SK-N-SH treated with all-trans-retinoic acid at 6 μM for 48 hours (cell line): ENCODE results near the gene PARP16.
A peak's percentile ranks its signal among the peaks of the same experiment; 100 is the strongest.

Experiments
- ATAC-seq: fragments of 200-7000 bp; cut with Tn5 transposase; 3 replicates; pipeline ENCODE4 v1.9.1; 2020; ENCODE audit warnings: mild to moderate bottlenecking, moderate library complexity
- ARNTL ChIP-seq: fragments of 450-650 bp; formaldehyde crosslinking; IDR thresholded peaks from 2 replicates; pipeline ENCODE4 v1.5.0; 2020; ENCODE audit warnings: low read depth, mild to moderate bottlenecking, moderate library complexity, borderline replicate concordance
- BACH2 ChIP-seq: fragments of 250-450 bp; sonication (Bioruptor Pico); IDR thresholded peaks from 2 replicates; pipeline ENCODE4 v1.9.0; 2021; ENCODE audit warnings: mild to moderate bottlenecking, borderline replicate concordance
- CREB5 ChIP-seq: fragments of 250-450 bp; sonication (Bioruptor Pico); IDR thresholded peaks from 2 replicates; pipeline ENCODE4 v1.5.1; 2020; ENCODE audit warnings: low read depth, mild to moderate bottlenecking, moderate library complexity
- CSDC2 ChIP-seq: fragments of 250-450 bp; sonication (Bioruptor Pico); IDR thresholded peaks from 2 replicates; pipeline ENCODE4 v1.5.0; 2020; ENCODE audit warnings: mild to moderate bottlenecking, moderate library complexity
- CSRNP3 ChIP-seq: fragments of 250-450 bp; sonication (Bioruptor Pico); IDR thresholded peaks from 2 replicates; pipeline ENCODE4 v1.5.1; 2021; ENCODE audit warnings: mild to moderate bottlenecking, moderate library complexity
- ESRRG ChIP-seq: fragments of 250-450 bp; sonication (Bioruptor Pico); IDR thresholded peaks from 2 replicates; pipeline ENCODE4 v1.6.1; 2021; ENCODE audit warnings: mild to moderate bottlenecking
- GLIS3 ChIP-seq: fragments of 250-450 bp; sonication (Bioruptor Pico); IDR thresholded peaks from 2 replicates; pipeline ENCODE4 v1.5.0; 2020; ENCODE audit warnings: mild to moderate bottlenecking, moderate library complexity
- ISL1 ChIP-seq: fragments of 250-450 bp; sonication (Bioruptor Pico); IDR thresholded peaks from 2 replicates; pipeline ENCODE4 v2.1.2; 2022; ENCODE audit warnings: mild to moderate bottlenecking, moderate library complexity
- OSR1 ChIP-seq: fragments of 250-450 bp; sonication (Bioruptor Pico); IDR thresholded peaks from 2 replicates; pipeline ENCODE4 v1.8.0; 2022; ENCODE audit warnings: moderate library complexity, mild to moderate bottlenecking, inconsistent platforms
- POU6F1 ChIP-seq: fragments of 250-450 bp; sonication (Bioruptor Pico); IDR thresholded peaks from 2 replicates; pipeline ENCODE4 v1.8.0; 2021; ENCODE audit warnings: low read depth, mild to moderate bottlenecking, moderate library complexity, borderline replicate concordance
- RARB ChIP-seq: fragments of 250-450 bp; sonication (Bioruptor Pico); IDR thresholded peaks from 2 replicates; pipeline ENCODE4 v1.8.0; 2021; ENCODE audit warnings: mild to moderate bottlenecking, moderate library complexity
- SNAI2 ChIP-seq: fragments of 250-450 bp; sonication (Bioruptor Pico); IDR thresholded peaks from 2 replicates; pipeline ENCODE4 v1.5.0; 2020; ENCODE audit warnings: mild to moderate bottlenecking, moderate library complexity
- TCF4 ChIP-seq: fragments of 250-450 bp; sonication (Bioruptor Pico); IDR thresholded peaks from 2 replicates; pipeline ENCODE4 v1.8.0; 2021; ENCODE audit warnings: mild to moderate bottlenecking, moderate library complexity, borderline replicate concordance
- TSHZ2 ChIP-seq: fragments of 250-450 bp; sonication (Bioruptor Pico); IDR thresholded peaks from 2 replicates; pipeline ENCODE4 v1.5.0; 2020; ENCODE audit warnings: mild to moderate bottlenecking, moderate library complexity
- ZC3H10 ChIP-seq: fragments of 250-450 bp; sonication (Bioruptor Pico); IDR thresholded peaks from 2 replicates; pipeline ENCODE4 v1.5.1; 2021; ENCODE audit warnings: mild to moderate bottlenecking, moderate library complexity
- ZFP3 ChIP-seq: fragments of 250-450 bp; sonication (Bioruptor Pico); IDR thresholded peaks from 2 replicates; pipeline ENCODE4 v1.5.0; 2020; ENCODE audit warnings: mild to moderate bottlenecking, moderate library complexity
- ZFP30 ChIP-seq: fragments of 450-650 bp; formaldehyde crosslinking; IDR thresholded peaks from 2 replicates; pipeline ENCODE4 v1.5.0; 2022; ENCODE audit warnings: mild to moderate bottlenecking, moderate library complexity
- ZNF565 ChIP-seq: fragments of 450-650 bp; formaldehyde crosslinking; conservative IDR thresholded peaks from 2 replicates; pipeline ENCODE4 v1.5.0; 2020; ENCODE audit warnings: low read depth, mild to moderate bottlenecking, moderate library complexity
- ZNF70 ChIP-seq: fragments of 450-650 bp; formaldehyde crosslinking; IDR thresholded peaks from 2 replicates; pipeline ENCODE4 v1.5.0; 2020; ENCODE audit warnings: mild to moderate bottlenecking, moderate library complexity
- TF ChIP-seq, protein P1 (sequence below): fragments of 250-450 bp; sonication (Bioruptor Pico); IDR thresholded peaks from 2 replicates; pipeline ENCODE4 v1.8.0; 2020; ENCODE audit warnings: mild to moderate bottlenecking, moderate library complexity, borderline replicate concordance

PARP16 gene

GRCh38 chr15:65326117-65326526 lies 39.4 kb upstream of the PARP16 start:
- TF ChIP-seq ESRRG (CRISPR knock-in tag), result no peak
- peak; percentile 16; the same call in 1 of the 2 replicates for TF ChIP-seq TCF4 (CRISPR knock-in tag)
- ATAC-seq, result peak; percentile 30; the same call in 2 of the 3 replicates

- ATAC-seq, result peak; percentile 74
- 0 out of 2 replicates have a peak, but pooled peaks have one; percentile 39 for TF ChIP-seq SNAI2 (CRISPR knock-in tag)
- TF ChIP-seq TSHZ2 (CRISPR knock-in tag), result peak; percentile 93
- peak; percentile 82; the same call in 1 of the 2 replicates for TF ChIP-seq BACH2 (CRISPR knock-in tag)
- no peak for TF ChIP-seq ZFP3
- no peak for TF ChIP-seq ESRRG (CRISPR knock-in tag)
- no peak for TF ChIP-seq CREB5
- peak; percentile 97 for TF ChIP-seq TCF4 (CRISPR knock-in tag)
- peak; percentile 65; the same call in 1 of the 2 replicates for TF ChIP-seq GLIS3 (CRISPR knock-in tag)
- 0 out of 2 replicates have a peak, but pooled peaks have one; percentile 25 for TF ChIP-seq CSDC2 (CRISPR knock-in tag)
- peak; percentile 32; the same call in 1 of the 2 replicates for TF ChIP-seq ISL1
- TF ChIP-seq ARNTL, result no peak
Measured at GRCh38 chr15:65323071-65323511, 36.4 kb upstream of the PARP16 start.

DNA sequence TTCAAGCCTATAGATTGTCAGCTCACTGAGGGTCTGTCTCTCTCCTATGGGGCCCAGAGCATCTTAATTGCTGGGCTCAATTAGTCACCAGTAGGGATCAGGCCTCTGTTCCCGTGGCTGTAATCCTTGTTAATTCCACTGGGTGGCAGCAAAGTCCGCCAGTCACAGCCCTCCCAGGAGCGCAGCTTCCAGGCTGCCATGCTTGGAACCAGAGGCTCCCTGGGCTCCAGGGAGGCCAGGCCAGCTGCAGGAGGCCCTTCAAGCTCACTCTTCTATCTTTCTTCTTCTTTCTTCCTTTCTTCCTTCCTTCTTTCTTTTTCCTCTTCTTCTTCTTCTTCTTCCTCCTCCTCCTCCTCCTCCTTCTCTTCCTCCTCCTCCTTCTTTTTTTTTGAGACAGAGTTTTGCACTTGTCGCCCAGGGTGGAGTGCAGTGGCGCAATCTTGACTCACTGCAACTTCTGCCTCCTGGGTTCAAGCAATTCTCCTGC lies 32.2 kb upstream of the PARP16 start:
- TF ChIP-seq OSR1 (CRISPR knock-in tag) (no peak), ZNF70 (CRISPR knock-in tag) (no peak), ZC3H10 (CRISPR knock-in tag) (no peak), TCF4 (CRISPR knock-in tag) (no peak), RARB (CRISPR knock-in tag) (no peak), ZNF565 (no peak), POU6F1 (CRISPR knock-in tag) (no peak), SNAI2 (CRISPR knock-in tag) (no peak), BACH2 (CRISPR knock-in tag) (no peak), ZFP30 (CRISPR knock-in tag) (no peak), ISL1 (no peak), CSRNP3 (CRISPR knock-in tag) (no peak)
- TF ChIP-seq, protein P1, sequence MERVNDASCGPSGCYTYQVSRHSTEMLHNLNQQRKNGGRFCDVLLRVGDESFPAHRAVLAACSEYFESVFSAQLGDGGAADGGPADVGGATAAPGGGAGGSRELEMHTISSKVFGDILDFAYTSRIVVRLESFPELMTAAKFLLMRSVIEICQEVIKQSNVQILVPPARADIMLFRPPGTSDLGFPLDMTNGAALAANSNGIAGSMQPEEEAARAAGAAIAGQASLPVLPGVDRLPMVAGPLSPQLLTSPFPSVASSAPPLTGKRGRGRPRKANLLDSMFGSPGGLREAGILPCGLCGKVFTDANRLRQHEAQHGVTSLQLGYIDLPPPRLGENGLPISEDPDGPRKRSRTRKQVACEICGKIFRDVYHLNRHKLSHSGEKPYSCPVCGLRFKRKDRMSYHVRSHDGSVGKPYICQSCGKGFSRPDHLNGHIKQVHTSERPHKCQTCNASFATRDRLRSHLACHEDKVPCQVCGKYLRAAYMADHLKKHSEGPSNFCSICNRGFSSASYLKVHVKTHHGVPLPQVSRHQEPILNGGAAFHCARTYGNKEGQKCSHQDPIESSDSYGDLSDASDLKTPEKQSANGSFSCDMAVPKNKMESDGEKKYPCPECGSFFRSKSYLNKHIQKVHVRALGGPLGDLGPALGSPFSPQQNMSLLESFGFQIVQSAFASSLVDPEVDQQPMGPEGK (CRISPR knock-in tag), result no peak
- ATAC-seq, result peak; percentile 96
